Activated T-cell treated with anti-CD3 and anti-CD28 coated beads, Interleukin-2, amount 50 U/mL, for 4 hours (primary cell): ENCODE data around the gene EPHX1. TPM values are rescaled to one million over a fixed set of nuclear protein-coding genes. Genes with fewer than 3 reads are reported as not detected.
"Not testable (repeated sequence)": the region's sequence is repeated elsewhere in the genome, so short reads cannot be mapped to it uniquely, and the experiment has no call there.

Experiments
- ATAC-seq, 2 donors: fragments of 200-7000 bp; cut with Tn5 transposase; one replicate each; pipeline ENCODE4 v1.10.0; 2021
- DNase-seq: peaks from one replicate; pipeline ENCODE4 v3.0.0-alpha.2; 2020
- H3K27me3 Mint-ChIP-seq: one replicate; pipeline ENCODE4 v1.8.0; 2021; ENCODE audit warnings: low read depth, mixed read lengths
- H3K36me3 Mint-ChIP-seq: one replicate; pipeline ENCODE4 v1.8.0; 2022; ENCODE audit warnings: mixed read lengths; ENCODE audit not compliant: insufficient read depth
- H3K4me1 Mint-ChIP-seq: one replicate; pipeline ENCODE4 v1.8.0; 2021; ENCODE audit warnings: low read depth, mixed read lengths
- H3K4me3 Mint-ChIP-seq: one replicate; pipeline ENCODE4 v1.8.0; 2021; ENCODE audit warnings: mild to moderate bottlenecking, moderate library complexity, mixed read lengths
- H3K9me3 Mint-ChIP-seq: one replicate; pipeline ENCODE4 v1.8.0; 2021; ENCODE audit warnings: mixed read lengths
- total RNA-seq, 3 donors: library from RNA; stranded (reverse); gene quantifications; one replicate each; pipeline ENCODE4 v1.2.1, GENCODE V29; 2021

The EPHX1 gene
- total RNA-seq, 3 donors from 2014 or later = 1.8 to 2.2 (median 1.9) TPM

DNA sequence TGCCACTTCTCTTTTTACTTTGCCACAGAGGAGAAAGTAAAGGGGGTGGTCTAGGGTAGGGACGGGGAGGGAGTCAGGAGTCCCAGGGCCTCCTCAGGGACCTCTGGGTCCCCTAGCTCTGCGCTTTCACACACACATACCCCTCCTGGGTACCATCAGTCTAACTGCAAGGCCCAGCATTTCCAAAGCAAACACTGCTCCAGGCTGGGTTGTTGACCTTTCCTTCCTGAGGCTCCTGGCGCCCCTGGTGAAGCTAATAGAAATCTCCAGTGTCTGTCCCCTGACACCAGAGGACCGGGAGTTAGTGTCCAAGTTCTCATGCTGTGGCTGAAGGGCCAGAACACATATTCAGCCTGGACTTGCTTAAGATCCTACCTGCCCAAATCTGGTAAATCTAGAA, 68.4 kb downstream of the EPHX1 start:
- Mint-ChIP-seq H3K36me3 (peaks cover 5% of the 10 kb centered on the region), H3K4me3 (no peak overlapping the region), H3K9me3 (no peaks in the 10 kb centered on the region), H3K27me3 (no peaks in the 10 kb centered on the region), H3K4me1 (peaks cover 70% of the 10 kb centered on the region)
- ATAC-seq (no peak), DNase-seq (no peak)

DNA sequence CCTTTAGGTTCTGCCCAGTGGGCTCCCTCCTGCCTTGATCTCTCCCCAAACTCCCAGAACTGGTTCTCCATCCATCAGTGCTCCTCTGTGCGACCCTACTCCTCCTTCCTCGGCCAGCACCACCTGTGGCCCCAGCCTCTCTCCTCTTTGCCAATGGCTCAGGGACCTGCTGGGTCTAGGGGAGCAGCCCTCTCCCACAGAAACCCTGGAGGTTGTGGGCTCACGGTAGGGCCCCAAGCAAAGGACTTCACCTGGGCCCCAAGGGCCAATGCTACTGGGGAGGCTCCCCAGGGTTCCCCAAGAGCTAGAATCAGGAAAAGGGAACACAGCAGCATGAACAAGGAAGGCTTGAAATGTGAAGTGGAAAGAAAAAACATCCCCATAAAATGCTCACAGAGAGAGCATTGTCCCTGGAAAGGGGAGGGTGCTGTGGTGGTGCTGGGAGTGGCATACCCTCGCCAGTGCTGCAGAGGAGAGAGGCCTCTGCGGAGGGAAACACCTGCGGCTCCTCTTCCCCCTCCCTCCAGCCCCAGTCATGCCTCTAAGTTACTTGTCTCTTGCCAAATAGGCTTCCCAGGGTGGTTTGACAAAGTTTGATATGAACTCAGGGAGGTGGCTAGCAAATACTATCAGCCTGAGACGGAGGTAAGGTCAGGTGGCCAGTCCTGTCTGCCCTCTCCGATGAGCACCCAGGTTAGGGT, 69.7 kb downstream of the EPHX1 start:
- no peak for DNase-seq
- H3K4me3 Mint-ChIP-seq = peak overlapping the region; percentile 88
- ATAC-seq = no peak
- H3K4me1 Mint-ChIP-seq = peaks cover 71% of the 10 kb centered on the region
- H3K27me3 Mint-ChIP-seq = no peaks in the 10 kb centered on the region
- H3K36me3 Mint-ChIP-seq = peaks cover 2% of the 10 kb centered on the region
- H3K9me3 Mint-ChIP-seq = no peaks in the 10 kb centered on the region

DNA sequence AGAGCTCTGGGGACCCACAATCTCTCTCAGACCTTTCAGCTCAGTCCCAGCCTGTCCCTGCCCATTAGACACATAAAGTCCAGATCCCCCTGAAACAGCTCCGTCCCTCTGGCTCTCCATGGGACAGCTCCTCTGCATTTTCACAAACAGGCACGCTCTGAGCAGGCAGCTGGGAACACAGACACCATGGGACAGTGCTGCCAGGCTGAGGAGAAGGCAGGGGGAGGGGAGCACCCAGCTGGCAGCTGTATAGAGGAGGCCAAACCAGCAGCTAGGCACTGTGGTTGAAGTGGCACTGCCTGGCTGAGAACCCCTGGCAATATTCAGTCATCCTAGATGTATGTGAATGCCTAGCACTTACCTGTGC, 70.3 kb downstream of the EPHX1 start:
- H3K9me3 Mint-ChIP-seq = no peaks in the 10 kb centered on the region
- H3K36me3 Mint-ChIP-seq = peaks cover 2% of the 10 kb centered on the region
- no peaks in the 10 kb centered on the region for H3K27me3 Mint-ChIP-seq
- DNase-seq = no peak
- H3K4me1 Mint-ChIP-seq = peaks cover 66% of the 10 kb centered on the region
- no peak for ATAC-seq
- H3K4me3 Mint-ChIP-seq = peak overlapping the region; percentile 88

DNA sequence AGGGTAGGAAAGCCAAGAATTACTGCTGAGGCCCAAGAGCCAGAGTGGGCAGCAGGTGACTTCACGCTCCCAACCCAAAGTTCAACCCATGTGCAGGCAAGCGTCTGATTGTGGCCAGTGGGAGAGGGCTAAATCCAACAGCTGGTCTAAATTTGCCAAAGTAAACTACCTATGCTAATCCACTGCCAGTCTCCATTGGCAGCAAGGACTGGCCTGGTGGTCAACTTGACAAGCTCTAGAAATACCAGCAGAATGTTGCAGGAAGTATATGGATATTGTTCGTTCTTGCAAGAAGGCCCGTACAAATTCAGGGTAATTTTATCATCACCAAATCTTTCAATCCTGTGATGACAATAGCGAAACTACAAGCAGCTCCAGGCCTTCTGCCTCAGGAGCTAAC, 70.7 kb downstream of the EPHX1 start:
- ATAC-seq (no peak), DNase-seq (no peak)
- Mint-ChIP-seq H3K36me3 (peaks cover 2% of the 10 kb centered on the region), H3K4me3 (peak overlapping the region; percentile 88), H3K27me3 (no peaks in the 10 kb centered on the region), H3K9me3 (no peaks in the 10 kb centered on the region), H3K4me1 (peaks cover 62% of the 10 kb centered on the region)

DNA sequence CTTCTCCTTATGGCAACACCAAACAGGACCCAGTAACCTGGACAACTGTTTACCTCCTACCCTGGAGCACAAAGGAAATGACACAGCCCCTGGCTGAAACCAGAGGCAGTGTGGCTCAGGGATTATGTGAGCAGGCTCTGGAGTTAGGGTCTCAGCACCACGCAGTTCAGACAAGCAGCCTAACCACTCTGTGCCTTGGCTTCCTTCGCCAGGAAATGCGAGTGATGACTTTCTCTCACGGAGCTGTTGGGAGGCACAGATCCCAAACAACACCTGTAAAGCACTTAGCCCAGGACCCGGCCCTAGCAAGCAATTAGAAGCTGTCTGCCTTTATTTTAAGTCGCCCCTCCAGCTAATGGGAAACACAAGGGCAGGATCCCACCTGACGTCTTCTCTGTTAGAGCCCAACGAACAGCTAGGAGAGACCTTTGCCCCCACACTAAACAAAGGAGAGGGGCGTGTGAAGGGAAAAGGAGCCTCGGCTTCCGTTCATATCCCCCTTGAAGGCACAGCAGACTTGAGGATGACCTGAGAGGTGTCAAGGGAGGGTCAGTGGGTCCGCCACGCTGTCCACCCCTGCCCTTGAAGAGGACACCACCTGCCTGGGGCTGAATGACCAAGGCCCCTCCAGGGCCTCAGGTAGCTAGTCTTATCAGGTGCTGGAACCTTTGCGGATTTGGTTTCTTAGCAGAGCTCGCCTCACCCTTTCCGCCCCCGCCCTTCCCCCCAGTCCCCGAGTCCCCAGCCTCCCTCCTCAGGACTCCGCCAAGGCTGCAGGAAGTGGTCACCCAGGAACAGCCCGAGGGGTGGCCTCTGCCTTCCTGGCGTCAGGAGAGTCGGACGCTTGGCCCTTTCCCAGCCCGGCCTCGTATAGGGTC, 71.4 kb downstream of the EPHX1 start:
- Mint-ChIP-seq H3K4me1 (peaks cover 58% of the 10 kb centered on the region), H3K36me3 (peaks cover 2% of the 10 kb centered on the region), H3K9me3 (no peaks in the 10 kb centered on the region), H3K4me3 (peak overlapping the region; percentile 88), H3K27me3 (no peaks in the 10 kb centered on the region)
- ATAC-seq = peak; percentile 26 to 62
- DNase-seq = peak; percentile 38

DNA sequence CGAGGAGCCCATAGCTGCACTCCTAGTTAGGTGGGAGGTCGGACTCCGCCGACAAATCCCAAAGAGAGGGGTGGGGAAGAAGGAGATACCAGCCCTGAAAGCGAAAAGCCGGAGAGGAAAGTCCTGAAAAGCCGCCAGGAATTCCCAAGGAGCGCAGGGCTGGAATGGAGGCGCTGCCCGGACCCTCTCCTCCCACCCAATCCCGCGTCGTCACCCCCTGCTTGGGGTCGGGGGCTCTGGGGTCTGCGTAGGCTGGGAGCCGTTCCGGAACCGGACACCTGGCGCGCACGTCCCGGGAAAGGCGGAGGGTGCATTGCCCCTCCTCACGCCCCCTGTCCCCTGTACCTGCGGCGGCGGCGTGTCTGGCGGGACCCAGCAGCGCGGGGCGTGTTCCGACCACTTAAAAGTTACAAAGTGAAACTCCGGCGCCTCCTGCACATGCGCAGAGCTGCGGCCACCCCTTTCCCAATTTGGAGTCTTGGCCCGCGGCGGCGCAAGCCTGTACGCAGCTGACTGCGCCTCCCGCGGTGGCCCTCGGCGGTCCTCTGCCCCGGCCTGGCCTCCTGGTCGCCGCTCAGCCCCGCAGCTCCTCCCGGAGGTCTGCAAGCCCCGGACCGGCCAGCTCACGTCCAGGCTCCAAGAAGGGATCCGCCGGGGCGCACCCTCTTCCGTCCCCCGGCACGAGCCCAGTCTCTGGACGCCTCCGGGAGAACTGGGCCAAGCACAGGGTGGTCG, 72.2 kb downstream of the EPHX1 start, which contains the start of gene TMEM63A:
Gene TMEM63A (minus strand): TSS at position 422 of the 735 bp plus-strand sequence. CDS start 4,800 bp downstream, outside the sequence.
- peak; percentile 69 to 76 for ATAC-seq
- no peaks in the 10 kb centered on the region for H3K27me3 Mint-ChIP-seq
- no peaks in the 10 kb centered on the region for H3K9me3 Mint-ChIP-seq
- peaks cover 52% of the 10 kb centered on the region for H3K4me1 Mint-ChIP-seq
- peak within 1 kb of the TSS; percentile 88 for H3K4me3 Mint-ChIP-seq
- peak; percentile 87 for DNase-seq
- H3K36me3 Mint-ChIP-seq = peaks cover 2% of the 10 kb centered on the region

DNA sequence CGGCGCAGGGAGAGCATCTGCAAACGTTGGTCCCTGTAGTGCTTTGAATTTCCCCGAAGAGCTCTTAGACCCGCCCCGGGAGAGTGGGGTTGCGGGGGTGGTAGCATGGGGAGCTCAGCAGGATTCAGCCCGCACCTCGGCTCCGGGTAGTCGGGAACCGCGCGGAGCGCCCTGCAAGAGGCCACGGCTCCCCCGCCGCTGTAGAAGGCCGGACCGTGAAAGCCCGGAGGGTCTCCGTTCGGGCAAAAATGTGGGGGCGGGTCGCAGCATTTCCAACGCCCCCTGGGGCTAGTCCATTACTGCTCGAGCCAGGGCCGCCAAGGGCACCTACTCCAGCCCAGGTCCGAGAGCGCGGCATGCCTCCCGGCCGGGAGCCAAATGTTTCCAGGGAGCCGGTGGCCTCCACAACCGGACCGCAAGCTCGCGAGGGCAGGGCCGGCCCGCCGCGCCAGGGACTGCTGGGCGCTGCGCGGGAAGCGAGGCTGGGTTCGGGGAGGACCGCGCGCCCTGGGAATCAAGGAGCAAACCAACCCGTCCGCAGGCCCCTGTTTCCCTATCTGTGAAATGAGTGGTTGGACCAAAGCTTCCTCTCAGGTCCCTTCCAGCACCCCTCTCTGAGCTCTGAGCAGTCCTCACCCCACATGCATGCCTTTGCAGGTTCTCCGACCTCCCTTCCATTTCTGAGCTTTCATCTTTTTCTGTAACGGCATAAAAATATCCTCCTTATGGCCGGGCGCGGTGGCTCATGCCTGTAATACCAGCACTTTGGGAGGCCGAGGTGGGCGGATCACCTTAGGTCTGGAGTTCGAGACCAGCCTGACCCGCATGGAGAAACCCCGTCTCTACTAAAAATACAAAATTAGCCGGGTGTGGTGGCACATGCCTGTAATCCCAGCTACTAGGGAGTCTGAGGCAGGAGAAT, 73.0 kb downstream of the EPHX1 start:
- peaks cover 2% of the 10 kb centered on the region for H3K36me3 Mint-ChIP-seq
- DNase-seq (peak; percentile 37), ATAC-seq (peak; percentile 45 to 48)
- no peaks in the 10 kb centered on the region for H3K27me3 Mint-ChIP-seq
- H3K9me3 Mint-ChIP-seq = no peaks in the 10 kb centered on the region
- peaks cover 44% of the 10 kb centered on the region for H3K4me1 Mint-ChIP-seq
- H3K4me3 Mint-ChIP-seq = peak overlapping the region; percentile 88

DNA sequence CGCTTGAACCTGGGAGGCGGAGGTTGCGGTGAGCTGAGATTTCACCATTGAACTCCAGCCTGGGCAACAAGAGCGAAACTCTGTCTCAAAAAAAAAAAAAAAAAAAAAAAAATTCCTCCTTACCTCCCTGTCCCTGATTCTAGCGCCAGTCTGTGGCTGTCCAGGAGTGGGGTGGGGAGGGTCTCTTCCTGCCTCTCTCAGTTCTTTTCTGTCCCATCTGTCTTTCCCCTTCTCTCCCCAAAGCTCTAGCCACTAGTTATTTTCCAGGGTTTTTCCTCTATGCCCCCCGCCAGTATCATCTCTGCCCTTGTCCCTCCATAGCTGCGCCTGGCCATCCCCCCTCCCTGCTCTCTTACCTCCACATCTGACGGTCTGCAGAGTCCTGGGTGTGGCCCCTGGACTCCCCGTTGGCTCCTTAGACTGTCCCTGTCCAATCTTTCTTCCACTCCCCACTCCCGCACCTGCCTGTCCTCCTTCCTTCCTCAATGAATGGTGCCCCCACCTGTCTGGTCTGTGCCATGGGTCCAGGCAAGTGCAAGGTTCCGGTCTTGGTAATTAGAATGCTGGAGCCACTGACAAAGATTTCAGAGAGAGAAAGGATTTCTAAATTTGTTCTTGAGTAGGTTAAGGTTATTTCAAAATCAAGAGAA, 73.8 kb downstream of the EPHX1 start:
- Mint-ChIP-seq H3K36me3 (peaks cover 2% of the 10 kb centered on the region), H3K4me1 (peaks cover 36% of the 10 kb centered on the region), H3K4me3 (peak overlapping the region; percentile 88), H3K9me3 (no peaks in the 10 kb centered on the region), H3K27me3 (no peaks in the 10 kb centered on the region)
- DNase-seq = no peak
- no peak for ATAC-seq

DNA sequence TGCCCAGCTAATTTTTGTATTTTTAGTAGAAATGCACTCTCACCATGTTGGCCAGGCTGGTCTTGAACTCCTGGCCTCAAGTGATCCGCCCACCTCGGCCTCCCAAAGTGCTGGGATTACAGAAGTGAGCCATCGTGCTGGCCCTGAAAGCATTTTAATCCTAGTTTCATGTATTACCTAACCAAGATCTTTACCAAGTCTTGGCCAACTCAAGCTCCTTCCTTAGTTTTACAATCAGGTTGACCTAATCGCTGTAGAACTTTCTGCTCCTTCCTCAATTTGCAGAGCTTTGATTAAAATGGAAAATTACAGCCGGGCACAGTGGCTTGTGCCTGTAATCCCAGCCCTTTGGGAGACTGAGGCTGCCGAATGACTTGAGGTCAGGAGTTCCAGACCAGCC, 75.4 kb downstream of the EPHX1 start:
- H3K36me3 Mint-ChIP-seq = no peaks in the 10 kb centered on the region
- H3K4me1 Mint-ChIP-seq = peaks cover 24% of the 10 kb centered on the region
- no peaks in the 10 kb centered on the region for H3K9me3 Mint-ChIP-seq
- ATAC-seq = no peak
- no peaks in the 10 kb centered on the region for H3K27me3 Mint-ChIP-seq
- H3K4me3 Mint-ChIP-seq = no peak overlapping the region
- no peak for DNase-seq

DNA sequence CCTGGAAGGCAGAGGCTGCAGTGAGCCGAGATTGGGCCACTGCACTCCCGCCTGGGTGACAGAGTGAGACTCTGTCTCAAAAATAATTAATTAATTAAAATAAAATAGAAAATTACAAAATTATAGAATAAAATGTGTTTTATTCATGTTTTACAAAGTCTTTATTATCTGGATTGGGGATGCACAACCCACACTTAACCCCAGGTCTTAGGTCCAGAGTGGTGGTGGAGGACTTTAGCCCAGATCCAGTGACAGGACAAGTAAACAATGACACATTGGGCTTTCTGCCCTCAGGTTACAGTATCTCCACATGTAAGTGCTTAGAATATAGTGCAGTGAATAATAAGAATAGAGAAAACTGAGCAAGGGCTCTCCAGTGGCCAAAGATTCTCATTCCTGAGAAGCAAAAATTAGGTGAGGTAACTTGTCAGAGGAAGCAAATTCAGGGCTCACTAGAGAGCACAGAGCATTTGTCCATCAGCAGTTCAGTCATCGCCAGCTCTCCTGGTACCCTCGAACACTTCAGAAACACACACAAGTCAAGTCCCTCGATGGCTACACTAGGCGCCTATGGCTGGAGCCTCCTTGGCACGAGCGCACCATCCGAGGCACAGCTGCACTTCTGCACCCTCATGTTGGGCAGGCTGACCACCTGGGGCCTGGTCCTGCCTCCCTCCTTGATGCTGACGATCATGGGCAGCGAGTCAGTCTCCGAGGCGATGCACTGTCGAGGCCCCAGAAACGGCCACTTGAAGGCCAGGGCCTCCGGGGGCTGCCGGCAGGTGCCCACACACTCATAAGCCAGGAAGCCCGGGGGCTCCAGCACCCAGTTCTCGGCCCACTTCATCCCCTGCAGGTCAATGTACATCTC, 76.5 kb downstream of the EPHX1 start:
- Mint-ChIP-seq H3K4me3 (no peak overlapping the region), H3K9me3 (no peaks in the 10 kb centered on the region), H3K4me1 (peaks cover 18% of the 10 kb centered on the region), H3K36me3 (no peaks in the 10 kb centered on the region), H3K27me3 (no peaks in the 10 kb centered on the region)
- ATAC-seq (no peak), DNase-seq (no peak)

DNA sequence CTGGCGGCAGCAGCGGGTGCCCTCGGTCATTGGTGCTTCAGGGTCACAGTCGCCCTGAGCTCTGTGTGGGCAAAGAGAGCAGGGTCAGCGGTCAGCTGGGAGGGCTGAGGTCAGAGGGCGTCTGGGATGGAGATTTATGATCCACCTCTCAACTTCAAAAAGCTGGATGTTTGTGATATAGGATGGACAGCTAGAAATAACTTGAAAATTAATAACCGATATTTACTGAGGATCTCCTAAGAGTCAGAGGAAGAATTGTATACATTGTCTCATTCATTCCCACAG, 77.0 kb downstream of the EPHX1 start:
- Mint-ChIP-seq H3K27me3 (no peaks in the 10 kb centered on the region), H3K9me3 (no peaks in the 10 kb centered on the region), H3K4me1 (peaks cover 19% of the 10 kb centered on the region), H3K4me3 (no peak overlapping the region), H3K36me3 (no peaks in the 10 kb centered on the region)
- DNase-seq = no peak
- ATAC-seq = no peak

DNA sequence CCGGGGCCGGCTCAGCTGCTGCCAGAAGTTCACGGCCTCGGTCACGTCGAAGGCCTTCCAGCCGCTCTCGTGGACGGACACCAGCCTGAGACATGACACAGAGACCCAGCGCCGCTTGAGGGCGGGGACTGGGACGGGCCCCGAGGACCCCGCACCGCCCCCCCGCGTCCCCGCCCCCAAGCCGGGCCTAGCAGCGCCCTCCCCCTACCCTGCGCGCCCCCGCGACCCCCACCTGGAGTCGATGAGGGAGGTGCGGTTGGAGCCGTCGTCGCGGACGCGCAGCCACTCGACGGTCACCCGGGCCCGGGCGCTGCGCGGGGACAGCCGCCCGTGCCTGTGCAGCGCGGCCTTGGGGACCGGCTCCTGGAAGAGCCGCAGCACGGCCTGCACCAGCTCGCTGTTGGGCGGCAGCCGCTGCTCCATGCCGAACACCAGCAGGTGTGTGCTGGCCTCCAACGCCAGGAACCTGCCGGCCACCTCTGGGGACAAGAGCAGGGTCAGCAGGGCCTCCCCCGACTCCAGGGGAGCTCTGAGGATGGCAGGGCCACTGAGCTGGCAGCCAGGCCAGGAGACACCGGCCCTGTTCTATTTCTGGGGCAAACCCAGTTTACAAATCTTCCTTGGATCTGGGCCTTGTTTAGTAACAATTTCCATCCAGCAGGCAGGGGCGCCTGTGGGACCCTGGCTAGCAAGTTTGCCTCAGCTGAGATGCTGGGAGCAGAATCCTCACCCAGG, 77.8 kb downstream of the EPHX1 start:
- H3K9me3 Mint-ChIP-seq, DNase-seq, H3K36me3 Mint-ChIP-seq, H3K4me3 Mint-ChIP-seq, ATAC-seq, H3K27me3 Mint-ChIP-seq: not testable (repeated sequence)
- H3K4me1 Mint-ChIP-seq = peaks cover 19% of the 10 kb centered on the region
